Endometrium (tissue), 2 donors: ENCODE measurements around the gene PLCB1.

Experiments used
- FAIRE-seq: peaks from 2 replicates; lab custom pipeline; 2012; peaks lifted over from hg19 to GRCh38; lab: Jason Lieb, UNC
- donor health status: control.
- donor health status: control.

The PLCB1 gene

GRCh38 chr20:8898823-8899222, 766.8 kb downstream of the PLCB1 start:
- no peak for FAIRE-seq

- no peak for FAIRE-seq
These were observed 769.4 kb downstream of the PLCB1 start for GRCh38 chr20:8901237-8902025.

- FAIRE-seq: no peak
These were observed 771.9 kb downstream of the PLCB1 start for GRCh38 chr20:8903655-8904605.

DNA sequence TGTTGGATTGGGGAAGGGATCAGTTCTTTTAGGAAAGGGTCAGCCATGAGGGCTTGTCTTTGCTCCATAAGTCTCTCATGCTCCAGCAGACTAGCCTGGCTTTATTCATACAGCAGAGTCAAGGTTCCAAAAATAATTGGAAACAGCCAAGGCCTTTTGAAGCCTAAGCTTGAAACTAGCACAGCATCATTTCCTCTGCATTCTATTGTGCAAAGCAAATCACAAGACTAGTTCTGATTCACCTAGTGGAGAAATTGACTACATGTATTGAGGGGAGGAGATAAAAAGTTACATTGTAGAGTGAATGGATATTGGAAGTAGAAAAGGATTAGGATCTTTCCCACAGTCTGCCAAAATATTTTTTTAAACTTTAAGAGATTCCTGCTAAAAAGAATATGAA, 777.5 kb downstream of the PLCB1 start:
- no peak for FAIRE-seq

- no peak for FAIRE-seq
These were observed 780.0 kb downstream of the PLCB1 start for GRCh38 chr20:8912096-8912495.

GRCh38 chr20:8912731-8913130, 780.7 kb downstream of the PLCB1 start:
- no peak for FAIRE-seq

DNA sequence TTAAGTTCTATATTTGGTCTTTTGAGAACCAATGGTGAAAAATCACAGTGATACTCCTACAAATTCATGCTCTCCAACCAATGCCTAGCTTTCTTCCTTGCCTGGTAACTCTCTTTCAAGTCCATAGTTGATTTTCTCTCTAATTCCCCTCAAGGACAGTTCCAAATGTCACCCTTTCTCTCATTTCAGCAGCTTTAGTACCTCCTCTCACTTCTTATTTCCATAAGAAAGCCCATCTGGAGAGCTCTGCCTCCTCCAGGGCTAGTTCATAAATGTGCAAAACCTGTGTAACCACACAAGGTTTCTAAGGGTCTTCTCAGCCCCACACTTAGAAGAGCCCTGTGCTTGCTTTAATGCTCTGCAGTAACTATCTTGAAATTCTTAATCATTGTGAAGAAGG, 781.4 kb downstream of the PLCB1 start:
- FAIRE-seq: no peak

DNA sequence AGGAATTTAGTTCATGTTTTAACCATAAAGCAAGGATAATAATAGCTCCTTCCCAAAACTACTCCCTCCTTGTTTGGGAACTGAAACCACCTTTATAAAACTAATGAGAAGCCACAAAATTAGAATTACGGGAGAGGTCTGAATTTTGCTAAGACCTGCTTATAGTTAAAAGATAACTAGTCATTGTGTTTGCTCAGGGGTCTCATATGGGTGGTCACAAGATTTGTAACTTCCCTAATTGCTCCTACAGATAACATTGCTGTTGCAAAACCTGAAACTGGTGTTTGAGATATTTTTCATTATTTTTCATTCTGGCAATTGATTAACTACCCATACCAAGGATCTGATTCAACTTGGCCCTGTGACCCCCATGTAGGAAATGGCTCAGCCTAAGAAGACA, 782.4 kb downstream of the PLCB1 start:
- FAIRE-seq: no peak

DNA sequence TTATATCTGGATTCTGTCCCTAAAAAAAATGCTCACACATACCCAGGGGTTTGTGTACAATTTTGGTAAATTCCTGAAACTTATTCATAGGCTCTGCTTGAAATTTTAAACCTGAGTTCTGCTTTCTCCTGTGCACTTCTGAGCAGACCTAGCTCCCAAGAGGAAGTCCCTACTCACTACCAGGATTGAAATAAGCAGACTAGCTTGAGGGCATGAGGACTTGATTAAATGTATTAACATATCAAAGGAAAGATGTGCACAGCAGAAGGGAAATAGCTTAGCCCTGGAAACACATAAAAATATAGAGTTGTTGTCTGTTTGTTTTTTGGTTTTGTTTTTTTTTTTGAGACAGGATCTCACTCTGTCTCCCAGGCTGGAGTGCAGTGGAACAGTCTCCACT, 785.0 kb downstream of the PLCB1 start:
- no peak for FAIRE-seq

DNA sequence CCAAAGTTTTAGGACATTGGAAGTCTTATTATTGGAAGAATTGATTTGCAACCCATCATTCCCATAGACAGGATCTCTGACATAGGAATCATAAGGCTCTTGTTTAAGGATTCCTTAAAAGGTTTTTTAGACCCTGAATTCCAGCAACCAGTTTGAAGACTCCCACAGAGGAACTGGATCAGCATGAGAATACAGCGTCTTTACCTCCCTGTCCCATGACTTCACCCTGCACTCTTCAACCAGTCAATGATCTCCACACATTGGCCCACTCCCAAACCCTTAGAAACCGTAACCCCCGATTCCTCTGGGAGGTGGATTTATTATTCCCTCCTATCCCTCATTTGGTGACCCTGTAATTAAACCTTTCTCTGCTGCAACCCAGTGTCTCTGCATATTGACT, 786.1 kb downstream of the PLCB1 start:
- FAIRE-seq: no peak

GRCh38 chr20:8924539-8924938, 792.5 kb downstream of the PLCB1 start:
- FAIRE-seq: no peak

DNA sequence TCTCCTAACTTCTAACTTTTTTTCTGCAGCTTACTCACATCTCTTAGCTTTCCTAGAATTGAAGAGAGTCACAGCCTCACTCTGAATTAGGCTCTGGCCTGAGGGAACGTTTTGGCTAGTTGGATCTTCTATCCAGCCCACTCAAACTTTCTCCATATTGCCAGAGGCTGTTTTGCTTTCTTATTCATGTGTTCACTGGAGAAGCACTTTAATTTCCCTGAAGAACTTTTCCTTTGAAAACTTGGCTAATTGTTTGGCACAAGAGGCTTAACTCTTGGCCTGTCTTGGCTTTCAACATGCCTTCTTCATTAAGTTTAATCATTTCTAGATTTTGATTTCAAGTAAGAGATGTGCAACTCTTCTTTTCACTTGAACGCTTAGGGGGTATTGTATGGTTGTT, 798.7 kb downstream of the PLCB1 start:
- no peak for FAIRE-seq

GRCh38 chr20:8932192-8933165, 800.4 kb downstream of the PLCB1 start:
- no peak for FAIRE-seq

DNA sequence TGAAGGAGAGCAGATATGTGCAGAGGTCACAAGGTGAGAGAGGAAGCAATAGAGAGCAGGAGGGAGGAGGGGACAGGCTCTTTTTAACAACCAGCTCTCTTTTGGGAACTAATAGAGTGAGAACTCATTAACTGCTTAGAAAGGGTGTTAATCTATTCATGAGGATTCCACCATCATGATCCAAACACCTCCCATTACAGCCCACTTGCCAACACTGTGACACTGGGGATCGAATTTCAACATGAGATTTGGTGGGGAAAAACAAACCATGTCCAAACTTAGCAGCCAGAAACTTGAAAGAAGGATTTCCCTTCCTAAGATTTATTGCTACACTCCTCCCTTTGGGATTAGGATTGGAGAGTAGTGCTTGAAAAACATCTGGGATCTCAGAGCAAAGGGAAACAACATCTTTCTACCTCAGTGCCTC, 801.3 kb downstream of the PLCB1 start:
- FAIRE-seq: no peak

GRCh38 chr20:8934362-8934761, 802.3 kb downstream of the PLCB1 start:
- no peak for FAIRE-seq
